Activated T-cell treated with anti-CD3 and anti-CD28 coated beads, Interleukin-2, amount 50 U/mL, for 48 hours (primary cell): ENCODE results near the gene IQSEC1.
"Not testable (repeated sequence)": the region's sequence is repeated elsewhere in the genome, so short reads cannot be mapped to it uniquely, and the experiment has no call there.

ENCODE experiments used
- DNase-seq, 2 experiments: peaks; one replicate each; pipeline ENCODE4 v3.0.0-alpha.2; 2020

Gene IQSEC1

DNA sequence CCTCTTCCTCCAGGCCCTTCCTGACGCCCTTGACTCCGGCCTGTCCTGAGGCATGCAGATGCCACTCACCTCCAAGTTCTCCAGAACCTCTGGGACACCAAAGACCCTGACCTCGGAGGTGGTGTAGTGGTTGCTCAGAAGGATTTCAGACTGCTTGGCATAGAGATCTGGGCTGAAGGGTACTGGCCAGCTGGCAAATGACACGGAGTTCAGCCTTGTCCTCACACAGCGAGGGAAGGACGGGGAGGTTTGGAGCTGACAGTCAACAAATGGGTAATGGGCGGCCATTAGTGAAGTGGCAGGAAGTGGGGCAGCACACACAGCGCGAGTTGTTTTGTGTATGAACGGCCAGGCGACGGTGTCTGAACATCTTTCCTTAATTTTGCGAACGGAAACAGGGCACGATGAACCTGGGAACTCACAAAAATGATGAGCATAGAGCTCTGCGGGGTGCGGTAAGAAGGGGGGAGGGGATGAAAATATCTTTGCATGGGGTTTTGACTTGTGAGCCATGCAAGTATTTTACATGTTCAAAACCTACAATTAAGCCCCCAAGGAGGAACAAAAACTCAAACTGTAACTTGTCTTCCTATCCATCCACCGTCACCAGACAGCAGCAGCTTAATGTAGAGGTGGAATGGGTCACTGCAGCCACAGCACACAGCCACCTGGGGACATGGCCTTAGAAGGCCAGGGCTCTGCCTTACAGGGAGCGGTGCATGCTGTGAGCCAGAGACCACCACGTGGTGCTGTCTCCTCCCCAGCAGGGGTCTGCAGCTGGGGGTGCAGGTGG lies 188.2 kb downstream of the IQSEC1 start:
- DNase-seq: no peak

GRCh38 chr3:12884186-12884680 lies 189.0 kb downstream of the IQSEC1 start:
- no peak for DNase-seq

- DNase-seq: no peak
These were observed 190.6 kb downstream of the IQSEC1 start for GRCh38 chr3:12882336-12883310.

- not testable (repeated sequence) for DNase-seq
These were observed 191.4 kb downstream of the IQSEC1 start for GRCh38 chr3:12881858-12882257.

DNA sequence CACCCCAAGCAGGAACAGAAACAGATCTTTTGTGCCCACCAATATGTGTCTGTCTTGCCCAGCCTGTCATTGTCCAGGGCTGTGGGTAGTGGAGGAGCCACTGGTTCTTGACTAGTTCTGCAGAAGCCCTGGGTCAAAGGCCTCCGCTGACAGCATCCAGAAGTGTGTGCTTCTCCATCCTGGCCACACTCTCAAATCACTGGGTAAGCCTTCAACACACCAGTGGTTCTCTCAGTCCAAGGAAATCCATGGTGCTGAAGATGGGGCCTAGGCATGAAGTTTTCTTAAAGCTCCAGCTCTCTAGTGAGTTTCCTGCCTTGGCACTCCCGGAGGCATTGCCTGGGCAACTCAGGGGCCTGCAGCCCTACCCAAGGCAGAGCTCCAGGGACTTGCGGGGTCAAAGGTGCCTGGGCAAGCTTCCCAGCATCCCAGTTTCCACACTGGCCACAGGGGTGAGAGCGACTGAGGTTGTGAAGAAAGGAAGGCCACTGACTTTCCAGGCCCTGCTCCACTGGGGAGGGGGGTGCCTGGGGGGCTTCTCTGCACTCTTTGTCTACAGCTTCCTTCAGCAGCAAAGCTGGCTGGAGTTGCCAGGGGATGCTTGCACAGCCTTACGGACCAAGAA lies 193.9 kb downstream of the IQSEC1 start:
- DNase-seq: no peak

- DNase-seq: not testable (repeated sequence)
These were observed 194.5 kb downstream of the IQSEC1 start for GRCh38 chr3:12878758-12879157.

GRCh38 chr3:12878141-12878574 lies 195.1 kb downstream of the IQSEC1 start:
- no peak for DNase-seq

- DNase-seq: no peak
These were observed 196.2 kb downstream of the IQSEC1 start for GRCh38 chr3:12877040-12877439.

GRCh38 chr3:12875857-12876836 lies 197.1 kb downstream of the IQSEC1 start:
- peak in 1 of 2 experiments; percentile 49 for DNase-seq

GRCh38 chr3:12871404-12871983 lies 201.7 kb downstream of the IQSEC1 start:
- no peak for DNase-seq

DNA sequence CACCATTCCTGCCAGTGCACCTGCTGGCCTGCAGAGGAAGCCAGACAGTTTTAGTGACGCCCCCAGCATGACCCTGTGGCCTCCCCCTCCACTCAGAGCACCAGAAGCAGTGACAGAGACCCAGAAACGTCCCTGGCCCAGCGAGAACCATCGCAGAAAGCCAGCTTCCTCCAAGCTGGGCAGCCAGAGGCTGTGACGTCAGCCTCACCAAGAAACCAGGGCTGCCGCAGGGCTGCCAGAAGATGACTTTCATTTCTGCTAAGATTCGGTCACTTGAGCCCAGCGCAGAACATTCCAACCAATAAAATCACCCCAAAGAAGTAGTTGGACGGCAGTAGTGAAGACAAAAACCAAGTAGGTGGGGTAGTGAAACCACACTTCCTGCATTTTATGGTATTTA lies 202.3 kb downstream of the IQSEC1 start:
- no peak for DNase-seq

- DNase-seq: peak; percentile 67 to 75
These were observed 204.1 kb downstream of the IQSEC1 start for GRCh38 chr3:12869035-12869621.

DNA sequence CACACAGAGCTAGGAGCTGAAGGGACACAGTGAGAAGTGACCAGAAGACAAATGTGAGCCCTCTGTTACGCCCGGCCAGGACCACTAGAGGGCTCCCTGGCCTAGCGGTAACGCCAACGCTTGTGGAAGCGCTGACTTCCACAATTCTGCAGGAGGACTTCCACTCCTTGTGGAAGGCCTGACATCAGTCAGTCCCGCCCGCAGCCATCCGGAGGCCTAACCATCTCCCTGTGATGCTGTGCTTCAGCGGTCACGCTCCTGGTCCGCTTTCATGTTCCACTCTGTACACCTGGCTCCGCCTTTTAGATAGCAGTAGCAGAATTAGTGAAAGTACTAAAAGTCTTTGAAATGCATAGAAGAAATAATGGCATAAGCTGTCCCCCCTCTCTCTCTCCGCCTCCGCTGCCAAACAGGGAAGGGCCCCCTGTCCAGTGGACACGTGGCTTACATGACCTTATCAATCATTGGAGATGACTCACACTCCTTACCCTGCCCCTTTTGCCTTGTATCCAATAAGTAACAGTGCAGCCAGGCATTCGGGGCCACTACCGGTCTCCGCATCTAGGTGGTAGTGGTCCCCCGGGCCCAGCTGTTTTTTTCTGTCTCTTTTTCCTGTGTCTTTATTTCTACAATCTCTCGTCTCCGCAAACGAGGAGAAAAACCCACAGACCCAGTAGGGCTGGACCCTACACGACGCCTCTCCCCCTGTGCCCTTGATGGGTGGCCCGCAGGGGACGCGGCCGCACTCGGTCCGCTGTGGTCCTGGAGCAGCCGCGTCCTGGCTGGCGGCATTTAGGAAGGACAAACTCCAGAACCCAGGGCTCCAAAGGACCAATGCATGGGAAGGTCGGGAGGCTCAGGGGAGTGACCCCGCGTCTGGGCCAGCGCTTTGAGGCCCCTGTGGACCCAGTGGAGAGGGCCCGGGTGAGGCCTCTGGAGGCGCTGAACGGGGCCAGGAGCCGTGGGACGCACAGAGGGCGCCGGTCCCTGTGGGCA lies 204.9 kb downstream of the IQSEC1 start:
- peak; percentile 76 to 77 for DNase-seq

- no peak for DNase-seq
These were observed 206.4 kb downstream of the IQSEC1 start for GRCh38 chr3:12866836-12867235.

DNA sequence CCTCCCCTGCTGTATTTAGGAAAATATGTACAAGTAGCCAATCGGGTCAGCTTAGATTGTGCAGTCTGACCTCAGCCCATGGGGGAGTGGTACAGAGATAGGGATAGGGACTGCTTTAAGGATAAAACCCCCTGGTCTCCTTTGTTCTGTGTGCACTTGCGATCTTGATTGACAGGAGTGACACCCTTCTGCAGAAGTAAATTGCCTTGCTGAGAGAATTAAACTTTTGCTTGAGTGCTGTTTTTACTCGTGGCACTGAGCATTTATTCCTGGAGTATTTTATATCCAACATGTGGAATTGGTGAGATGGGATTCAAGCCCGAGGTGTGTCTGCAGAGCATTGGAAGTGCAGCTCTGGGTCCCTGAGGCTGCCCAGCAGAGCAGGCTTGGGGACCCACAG lies 208.0 kb downstream of the IQSEC1 start:
- DNase-seq: no peak

DNA sequence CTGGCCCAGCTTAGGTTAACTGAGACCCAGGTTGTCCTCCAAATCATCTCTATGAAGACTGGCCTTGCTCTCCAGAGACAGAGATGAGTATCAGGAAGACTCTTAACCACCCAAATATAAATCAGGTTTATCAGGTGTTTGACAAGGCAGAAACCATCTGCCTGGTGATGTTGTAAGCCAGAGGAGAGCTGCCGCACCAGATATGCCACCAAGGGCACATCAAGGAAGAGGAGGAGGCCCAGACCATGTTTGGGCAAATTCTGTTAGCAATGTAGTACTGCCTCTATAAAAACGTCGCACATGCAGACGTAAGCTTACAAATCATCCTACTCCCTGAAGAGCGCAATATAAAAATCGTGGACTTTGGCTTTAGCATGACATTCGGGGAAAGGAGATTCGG lies 210.8 kb downstream of the IQSEC1 start:
- no peak for DNase-seq

GRCh38 chr3:12861611-12862010 lies 211.6 kb downstream of the IQSEC1 start:
- no peak for DNase-seq

- DNase-seq: no peak
These were observed 213.4 kb downstream of the IQSEC1 start for GRCh38 chr3:12859840-12860239.

GRCh38 chr3:12856626-12857025 lies 216.6 kb downstream of the IQSEC1 start:
- DNase-seq: no peak

GRCh38 chr3:12854565-12854964 lies 218.7 kb downstream of the IQSEC1 start:
- no peak for DNase-seq
